GM12878 (cell line): ENCODE measurements around the gene CLSTN2. TPM values are rescaled to one million over a fixed set of nuclear protein-coding genes. Genes with fewer than 3 reads are reported as not detected.

Experiments
- ATAC-seq: fragments of 200-7000 bp; cut with Tn5 transposase; 3 replicates; pipeline ENCODE4 v1.9.1; 2020; ENCODE audit warnings: mild to moderate bottlenecking, moderate library complexity
- BruUV-seq: library from RNA; stranded (reverse); fragments of 400-500 nt; replicated peaks from 2 replicates; lab custom pipeline; 2021; lab: Mats Ljungman, UMichigan
- CTCF ChIA-PET: fragments of 300-600 bp; sonication (Branson Sonifier 250); formaldehyde crosslinking; extraction: SDS; loops from one replicate; lab custom pipeline; 2021; ENCODE audit warnings: inconsistent platforms; lab: Yijun Ruan, JAX
- POLR2A ChIA-PET: fragments of 350-600 bp; formaldehyde crosslinking; extraction: SDS; loops from one replicate; lab custom pipeline; 2021; ENCODE audit warnings: inconsistent platforms; lab: Charles Lee
- RAD21 ChIA-PET: fragments of 300-600 bp; sonication (Branson Sonifier 250); formaldehyde crosslinking; loops from one replicate; lab custom pipeline; 2023; ENCODE audit warnings: antibody characterized with exemption; ENCODE audit not compliant: unreplicated experiment; lab: Charles Lee
- SMC1A ChIA-PET: fragments of 300-600 bp; sonication (Branson Sonifier 250); formaldehyde crosslinking; loops from one replicate; lab custom pipeline; 2023; ENCODE audit not compliant: unreplicated experiment, uncharacterized antibody; lab: Charles Lee
- DNase-seq: peaks from one replicate; pipeline ENCODE4 v3.0.0-alpha.2; 2011; ENCODE audit warnings: low read depth, low spot score
- FAIRE-seq: peaks from 3 replicates; lab custom pipeline; 2011; peaks lifted over from hg19 to GRCh38; lab: Jason Lieb, UNC
- H2AFZ ChIP-seq: 2 replicates; pipeline ENCODE4 v1.6.0; 2011; ENCODE audit warnings: low read depth, low read length, control low read depth; ENCODE audit not compliant: control insufficient read depth
- H3K27ac ChIP-seq: 2 replicates; pipeline ENCODE4 v1.5.1; 2011; ENCODE audit warnings: control low read depth; ENCODE audit not compliant: control insufficient read depth, insufficient read depth
- H3K27me3 ChIP-seq, 2 experiments: replicated peaks in 1 of 2; 2 replicates each; pipeline versions ENCODE4 v1.6.0 to v1.6.1; 2011; ENCODE audit warnings: low read length in 1 of 2; ENCODE audit not compliant: control insufficient read depth in 2 of 2, insufficient read depth in 2 of 2
- H3K36me3 ChIP-seq, 2 experiments: 2 replicates each; pipeline ENCODE4 v1.5.1; 2011; ENCODE audit warnings: low read length in 1 of 2; ENCODE audit not compliant: control insufficient read depth in 2 of 2, insufficient read depth in 2 of 2
- H3K4me1 ChIP-seq: 2 replicates; pipeline ENCODE4 v1.6.1; 2011; ENCODE audit warnings: mild to moderate bottlenecking, low read length, moderate library complexity, mixed read lengths; ENCODE audit not compliant: control insufficient read depth, insufficient read depth
- H3K4me2 ChIP-seq: 2 replicates; pipeline ENCODE4 v1.6.0; 2011; ENCODE audit warnings: control low read depth; ENCODE audit not compliant: control insufficient read depth, insufficient read depth
- H3K4me3 ChIP-seq: fragments of 200-600 bp; sonication (generic); 2 replicates; pipeline ENCODE4 v1.5.1; 2016
- H3K79me2 ChIP-seq: 2 replicates; pipeline ENCODE4 v1.6.0; 2011; ENCODE audit warnings: low read length; ENCODE audit not compliant: control insufficient read depth, insufficient read depth
- H3K9ac ChIP-seq: 2 replicates; pipeline ENCODE4 v1.8.0; 2011; ENCODE audit warnings: low read length, control low read depth, mixed read lengths; ENCODE audit not compliant: control insufficient read depth, insufficient read depth
- H3K9me3 ChIP-seq: replicated peaks from 3 replicates; pipeline ENCODE4 v1.5.1; 2011; ENCODE audit warnings: mild to moderate bottlenecking, low read length; ENCODE audit not compliant: control insufficient read depth, insufficient read depth
- H4K20me1 ChIP-seq: 2 replicates; pipeline ENCODE4 v1.6.0; 2011; ENCODE audit not compliant: control insufficient read depth, insufficient read depth
- BACH1 ChIP-seq: fragments of 450-650 bp; IDR thresholded peaks from 2 replicates; pipeline ENCODE4 v1.6.1; 2017; ENCODE audit warnings: mild to moderate bottlenecking, borderline replicate concordance
- BCL11A ChIP-seq: IDR thresholded peaks from 2 replicates; pipeline ENCODE4 v1.6.1; 2011; ENCODE audit warnings: low read depth, low read length
- E2F4 ChIP-seq: IDR thresholded peaks from 2 replicates; pipeline ENCODE4 v1.6.1; 2012; ENCODE audit warnings: low read depth, low read length, improper control_type of control experiment
- MTA2 ChIP-seq: fragments of 450-650 bp; IDR thresholded peaks from 2 replicates; pipeline ENCODE4 v1.6.1; 2016; ENCODE audit warnings: low read depth, mild to moderate bottlenecking, moderate library complexity
- NR2F1 ChIP-seq: fragments of 450-650 bp; conservative IDR thresholded peaks from 2 replicates; pipeline ENCODE4 v1.6.1; 2017; ENCODE audit warnings: mild to moderate bottlenecking
- PAX8 ChIP-seq: fragments of 450-650 bp; IDR thresholded peaks from 2 replicates; pipeline ENCODE4 v1.6.1; 2017; ENCODE audit warnings: mild to moderate bottlenecking, moderate library complexity
- RFX5 ChIP-seq: IDR thresholded peaks from 2 replicates; pipeline ENCODE4 v1.6.1; 2011; ENCODE audit warnings: low read depth, low read length, improper control_type of control experiment
- TCF12 ChIP-seq: IDR thresholded peaks from 2 replicates; pipeline ENCODE4 v1.6.1; 2011; ENCODE audit warnings: low read depth, mild to moderate bottlenecking, low read length
- ZNF622 ChIP-seq: fragments of 450-650 bp; IDR thresholded peaks from 2 replicates; pipeline ENCODE4 v1.6.1; 2017; ENCODE audit warnings: mild to moderate bottlenecking, inconsistent platforms
- WGBS: methylation state at CpG from one replicate; pipeline ENCODE4 v1.1.6; 2016; ENCODE audit warnings: low lambda C conversion rate; ENCODE audit not compliant: insufficient replicate concordance, insufficient coverage; ENCODE audit errors: missing lambda C conversion rate; 5-methylcytosine and 5-hydroxymethylcytosine counted together
- in situ Hi-C: fragments of 300-500 bp; cut with MboI; formaldehyde crosslinking; loops from 9 replicates; pipeline ENCODE4 v1.14.3; 2018; ENCODE audit warnings: mixed read lengths
- intact Hi-C: fragments of 100-400 bp; cut with micrococcal nuclease; formaldehyde crosslinking; loops from one replicate; pipeline ENCODE4 v1.14.2; 2022; ENCODE audit not compliant: unreplicated experiment
- polyA plus RNA-seq, 11 experiments: library from polyadenylated mRNA; depleted of rRNA in 4 of 11; unstranded in 6 of 11; stranded (reverse) in 5 of 11; fragments of >200 nt; fragmentation: Nextera tagmentation in 4 of 11; fragmentation: Illumina TruSeq in 1 of 11; extraction: Ambion mirVana in 4 of 11; extraction: Trizol in 1 of 11; gene quantifications; 1 replicate in 1 of 11; 2 replicates in 10 of 11; pipeline versions ENCODE4 v1.2.1 to v1.2.3, GENCODE V29; 2011 to 2016; ENCODE audit warnings: inconsistent platforms in 2 of 11, missing spikeins in 2 of 11, low read depth in 1 of 11
- total RNA-seq, 4 experiments: library from RNA; depleted of rRNA in 3 of 4; stranded (reverse); fragments of >200 nt in 3 of 4; fragmentation: Illumina TruSeq in 1 of 4; extraction: Trizol in 1 of 4; gene quantifications; 2 replicates each; pipeline versions ENCODE4 v1.2.1 to v1.2.3, GENCODE V29; 2013 to 2021
- TF ChIP-seq, protein P1 (sequence below): fragments of 450-650 bp; IDR thresholded peaks from 2 replicates; pipeline ENCODE4 v1.6.1; 2016; ENCODE audit warnings: mild to moderate bottlenecking
- TF ChIP-seq, protein P2 (sequence below): fragments of 150-350 bp; IDR thresholded peaks from 2 replicates; pipeline ENCODE4 v1.6.1; 2016; ENCODE audit warnings: low read depth, low read length

The CLSTN2 gene
- total and polyA plus RNA-seq, 10 of the 15 experiments (the other 5 are each of a cell fraction or from before 2014, with no cell fraction given) = under 0.01 to 0.10 (median under 0.01) TPM; not detected in 5

DNA sequence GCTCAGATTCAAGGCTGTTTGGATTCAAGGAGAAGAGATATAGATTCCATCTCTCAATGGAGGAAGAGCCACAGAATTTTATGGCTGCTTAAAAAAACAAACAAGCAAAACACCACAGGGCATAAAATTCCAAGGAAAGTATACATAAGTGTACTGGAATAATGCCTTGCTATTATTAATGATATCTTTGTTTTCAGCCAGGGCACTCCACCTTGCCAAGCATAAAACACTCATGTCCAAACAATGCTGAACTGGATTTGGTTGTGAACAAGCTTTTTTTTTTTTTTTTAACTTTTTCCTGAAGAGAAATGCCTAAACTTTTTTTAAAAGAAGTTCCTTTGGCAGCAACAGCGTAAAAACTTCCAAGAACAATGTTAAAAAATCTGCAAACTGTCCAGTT lies 4.8 kb upstream of the CLSTN2 start:
- intact Hi-C loops = loop anchor here (10.0 kb wide), 1 partner anchor 935 kb away; no protein-coding TSS in a partner anchor
- POLR2A ChIA-PET = interaction anchor here (0.7 kb wide), 1 partner anchor 391 kb away, joined by 3 read pairs; no protein-coding TSS in a partner anchor
- no peak for FAIRE-seq

More for the DNA sequence above, 4.8 kb upstream of the CLSTN2 start:
- H3K36me3 ChIP-seq = no peaks in the 10 kb centered on the region
- 27% methylated on average over 1 of the region's 1 CpG for WGBS
- no peaks in the 10 kb centered on the region for H3K9me3 ChIP-seq
- no peaks in the 10 kb centered on the region for H3K4me1 ChIP-seq
- H3K4me2 ChIP-seq = no peak overlapping the region
- DNase-seq = no peak
- TF ChIP-seq ZNF622 (no peak), MTA2 (no peak), TCF12 (no peak), BACH1 (no peak), PAX8 (no peak), NR2F1 (no peak), BCL11A (no peak), E2F4 (no peak), RFX5 (no peak)
- TF ChIP-seq, protein P1, sequence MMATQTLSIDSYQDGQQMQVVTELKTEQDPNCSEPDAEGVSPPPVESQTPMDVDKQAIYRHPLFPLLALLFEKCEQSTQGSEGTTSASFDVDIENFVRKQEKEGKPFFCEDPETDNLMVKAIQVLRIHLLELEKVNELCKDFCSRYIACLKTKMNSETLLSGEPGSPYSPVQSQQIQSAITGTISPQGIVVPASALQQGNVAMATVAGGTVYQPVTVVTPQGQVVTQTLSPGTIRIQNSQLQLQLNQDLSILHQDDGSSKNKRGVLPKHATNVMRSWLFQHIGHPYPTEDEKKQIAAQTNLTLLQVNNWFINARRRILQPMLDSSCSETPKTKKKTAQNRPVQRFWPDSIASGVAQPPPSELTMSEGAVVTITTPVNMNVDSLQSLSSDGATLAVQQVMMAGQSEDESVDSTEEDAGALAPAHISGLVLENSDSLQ = no peak
- TF ChIP-seq, protein P2, sequence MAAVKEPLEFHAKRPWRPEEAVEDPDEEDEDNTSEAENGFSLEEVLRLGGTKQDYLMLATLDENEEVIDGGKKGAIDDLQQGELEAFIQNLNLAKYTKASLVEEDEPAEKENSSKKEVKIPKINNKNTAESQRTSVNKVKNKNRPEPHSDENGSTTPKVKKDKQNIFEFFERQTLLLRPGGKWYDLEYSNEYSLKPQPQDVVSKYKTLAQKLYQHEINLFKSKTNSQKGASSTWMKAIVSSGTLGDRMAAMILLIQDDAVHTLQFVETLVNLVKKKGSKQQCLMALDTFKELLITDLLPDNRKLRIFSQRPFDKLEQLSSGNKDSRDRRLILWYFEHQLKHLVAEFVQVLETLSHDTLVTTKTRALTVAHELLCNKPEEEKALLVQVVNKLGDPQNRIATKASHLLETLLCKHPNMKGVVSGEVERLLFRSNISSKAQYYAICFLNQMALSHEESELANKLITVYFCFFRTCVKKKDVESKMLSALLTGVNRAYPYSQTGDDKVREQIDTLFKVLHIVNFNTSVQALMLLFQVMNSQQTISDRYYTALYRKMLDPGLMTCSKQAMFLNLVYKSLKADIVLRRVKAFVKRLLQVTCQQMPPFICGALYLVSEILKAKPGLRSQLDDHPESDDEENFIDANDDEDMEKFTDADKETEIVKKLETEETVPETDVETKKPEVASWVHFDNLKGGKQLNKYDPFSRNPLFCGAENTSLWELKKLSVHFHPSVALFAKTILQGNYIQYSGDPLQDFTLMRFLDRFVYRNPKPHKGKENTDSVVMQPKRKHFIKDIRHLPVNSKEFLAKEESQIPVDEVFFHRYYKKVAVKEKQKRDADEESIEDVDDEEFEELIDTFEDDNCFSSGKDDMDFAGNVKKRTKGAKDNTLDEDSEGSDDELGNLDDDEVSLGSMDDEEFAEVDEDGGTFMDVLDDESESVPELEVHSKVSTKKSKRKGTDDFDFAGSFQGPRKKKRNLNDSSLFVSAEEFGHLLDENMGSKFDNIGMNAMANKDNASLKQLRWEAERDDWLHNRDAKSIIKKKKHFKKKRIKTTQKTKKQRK = no peak
- no peak overlapping the region for H3K4me3 ChIP-seq
- H3K27me3 ChIP-seq = peaks cover 0 to 2% of the 10 kb centered on the region in 2 experiments
- no peak overlapping the region for H3K27ac ChIP-seq
- H4K20me1 ChIP-seq = no peaks in the 10 kb centered on the region
- CTCF ChIA-PET = no interaction called here
- no peak overlapping the region for H2AFZ ChIP-seq
- BruUV-seq = no TSS peak
- RAD21 ChIA-PET = no interaction called here
- SMC1A ChIA-PET = interaction anchor here (1.6 kb wide), 1 partner anchor 8 kb away, joined by 6 read pairs; no protein-coding TSS in a partner anchor
- no peak for ATAC-seq
- in situ Hi-C loops = loop anchor here (25.0 kb wide), 1 partner anchor 932 kb away; no protein-coding TSS in a partner anchor
- no peak overlapping the region for H3K9ac ChIP-seq
- H3K79me2 ChIP-seq = no peaks in the 10 kb centered on the region
